NOMO-1 (cell line): ENCODE data around the gene RAB42.

Experiments used
- DNase-seq, 2 experiments: peaks; one replicate each; lab custom pipeline; 2025; ENCODE audit not compliant: unreplicated experiment in 2 of 2; lab: John Stamatoyannopoulos, UW

The RAB42 gene

GRCh38 chr1:28644494-28644893 lies 52.4 kb downstream of the RAB42 start:
- no peak for DNase-seq
